Naive thymus-derived CD4-positive, alpha-beta T cell (primary cell): ENCODE results near the gene FAM13B. TPM values are rescaled to one million over a fixed set of nuclear protein-coding genes. Genes with fewer than 3 reads are reported as not detected.

Experiments used
- ATAC-seq: fragments of 150-1000 bp; cut with Tn5 transposase; 2 replicates; pipeline ENCODE4 v1.10.0; 2021; ENCODE audit warnings: mild to moderate bottlenecking, moderate library complexity
- CTCF ChIA-PET: fragments of 350-600 bp; sonication (Branson Sonifier 250); formaldehyde crosslinking; loops from one replicate; lab custom pipeline; 2021; ENCODE audit warnings: antibody characterized with exemption; lab: Charles Lee
- POLR2A ChIA-PET: fragments of 350-600 bp; sonication (Branson Sonifier 250); formaldehyde crosslinking; loops from one replicate; lab custom pipeline; 2021; ENCODE audit warnings: antibody characterized with exemption, inconsistent platforms; lab: Charles Lee
- DNase-seq, 9 donors: peaks; one replicate each; pipeline versions ENCODE4 v3.0.0 to v3.0.0-alpha.2; 2020 to 2022; ENCODE audit warnings: mixed read lengths in 1 of 9
- H3K27ac ChIP-seq: one replicate; pipeline ENCODE4 v1.7.0; 2013; ENCODE audit warnings: mild to moderate bottlenecking, low read depth, low read length, moderate library complexity
- H3K27me3 ChIP-seq, 2 donors: one replicate each; pipeline ENCODE4 v1.7.0; 2013; ENCODE audit warnings: low read length in 2 of 2, mild to moderate bottlenecking in 2 of 2, moderate library complexity in 2 of 2; ENCODE audit not compliant: control insufficient read depth in 2 of 2, insufficient read depth in 2 of 2
- H3K36me3 ChIP-seq, 3 experiments: 1 replicate in 2 of 3; 2 replicates in 1 of 3; pipeline ENCODE4 v1.7.0; 2013; ENCODE audit warnings: low read length in 3 of 3, mild to moderate bottlenecking in 3 of 3, moderate library complexity in 1 of 3; ENCODE audit not compliant: insufficient read depth in 3 of 3, control insufficient read depth in 2 of 3
- H3K4me1 ChIP-seq, 2 donors: one replicate each; pipeline ENCODE4 v1.7.0; 2013; ENCODE audit warnings: low read length in 2 of 2, mild to moderate bottlenecking in 2 of 2, moderate library complexity in 1 of 2; ENCODE audit not compliant: control insufficient read depth in 2 of 2, insufficient read depth in 2 of 2
- H3K4me3 ChIP-seq: 2 replicates; pipeline ENCODE4 v1.7.0; 2013; ENCODE audit warnings: mild to moderate bottlenecking, low read length
- H3K9me3 ChIP-seq, 3 experiments: 1 replicate in 2 of 3; 2 replicates in 1 of 3; pipeline ENCODE4 v1.7.0; 2013; ENCODE audit warnings: low read length in 3 of 3; ENCODE audit not compliant: control insufficient read depth in 2 of 3
- H3K27ac Mint-ChIP-seq, 9 donors: one replicate each; pipeline ENCODE4 v1.8.0; 2020 to 2022; ENCODE audit warnings: mixed read lengths in 9 of 9, mild to moderate bottlenecking in 8 of 9, moderate library complexity in 5 of 9, inconsistent platforms in 2 of 9
- H3K27me3 Mint-ChIP-seq, 5 donors: one replicate each; pipeline ENCODE4 v1.8.0; 2021 to 2022; ENCODE audit warnings: mixed read lengths in 5 of 5, mild to moderate bottlenecking in 1 of 5
- H3K36me3 Mint-ChIP-seq, 5 donors: one replicate each; pipeline ENCODE4 v1.8.0; 2020 to 2022; ENCODE audit warnings: mixed read lengths in 5 of 5, mild to moderate bottlenecking in 3 of 5, inconsistent platforms in 1 of 5
- H3K4me1 Mint-ChIP-seq, 7 donors: one replicate each; pipeline ENCODE4 v1.8.0; 2020 to 2022; ENCODE audit warnings: mixed read lengths in 7 of 7, mild to moderate bottlenecking in 3 of 7, inconsistent platforms in 1 of 7
- H3K4me3 Mint-ChIP-seq, 10 donors: one replicate each; pipeline ENCODE4 v1.8.0; 2020 to 2022; ENCODE audit warnings: mild to moderate bottlenecking in 10 of 10, mixed read lengths in 10 of 10, moderate library complexity in 6 of 10, inconsistent platforms in 2 of 10
- H3K9me3 Mint-ChIP-seq, 11 donors: one replicate each; pipeline ENCODE4 v1.8.0; 2020 to 2022; ENCODE audit warnings: mixed read lengths in 11 of 11, mild to moderate bottlenecking in 4 of 11, inconsistent platforms in 1 of 11, moderate library complexity in 1 of 11
- intact Hi-C, 2 donors: fragments of 100-400 bp; cut with micrococcal nuclease; formaldehyde crosslinking; loops; one replicate each; pipeline ENCODE4 v1.15.1; 2023
- polyA plus RNA-seq, 2 donors: library from polyadenylated mRNA; unstranded; fragments of 300-500 nt; fragmentation: Illumina TruSeq; gene quantifications; one replicate each; pipeline ENCODE4 v1.2.3, GENCODE V29; 2021
- total RNA-seq, 6 experiments: library from RNA in 5 of 6; stranded (reverse) in 5 of 6; gene quantifications; 1 replicate in 5 of 6; 2 replicates in 1 of 6; pipeline ENCODE4 v1.2.3 and lab custom pipeline; 2021 to 2026

The FAM13B gene
- total and polyA plus RNA-seq, 7 experiments from 2014 or later, result 17.6 to 58.8 (median 42.0) TPM

- Mint-ChIP-seq H3K4me3 (no peak overlapping the region), H3K9me3 (no peaks in the 10 kb centered on the region), H3K27ac (peak overlapping the region in 7 of 9 donors; percentile 14 to 75 (median 56)), H3K4me1 (peaks cover 0 to 9% (median 0%) of the 10 kb centered on the region in 7 donors), H3K36me3 (peaks cover 7 to 32% (median 17%) of the 10 kb centered on the region in 5 donors), H3K27me3 (no peaks in the 10 kb centered on the region)
- Histone ChIP-seq H3K4me1 (no peaks in the 10 kb centered on the region), H3K27ac (no peak overlapping the region), H3K27me3 (no peaks in the 10 kb centered on the region), H3K36me3 (peaks cover 5 to 28% (median 8%) of the 10 kb centered on the region in 3 experiments), H3K4me3 (no peak overlapping the region), H3K9me3 (no peaks in the 10 kb centered on the region)
- POLR2A ChIA-PET, result interaction anchor here (0.5 kb wide), 1 partner anchor 278 kb away, joined by 3 read pairs; the partner anchor contains the start of gene CDC23
- no peak for ATAC-seq
- intact Hi-C loops, result no loop called here
- CTCF ChIA-PET, result interaction anchor here (0.8 kb wide), 1 partner anchor 19 kb away, joined by 3 read pairs; no protein-coding TSS in a partner anchor
- DNase-seq, result no peak
Measured at GRCh38 chr5:137935694-137936093, 97.2 kb downstream of the FAM13B start.

GRCh38 chr5:137935190-137935589, 97.7 kb downstream of the FAM13B start:
- CTCF ChIA-PET, result no interaction called here
- H3K36me3 ChIP-seq, result peaks cover 5 to 23% (median 8%) of the 10 kb centered on the region in 3 experiments
- no peaks in the 10 kb centered on the region for H3K4me1 ChIP-seq
- no peaks in the 10 kb centered on the region for H3K9me3 ChIP-seq
- peaks cover 0 to 8% (median 0%) of the 10 kb centered on the region in 7 donors for H3K4me1 Mint-ChIP-seq
- H3K27me3 Mint-ChIP-seq, result no peaks in the 10 kb centered on the region
- H3K27ac Mint-ChIP-seq, result peak overlapping the region in 6 of 9 donors; percentile 44 to 75 (median 56)
- H3K4me3 ChIP-seq, result no peak overlapping the region
- intact Hi-C loops, result no loop called here
- no peak overlapping the region for H3K27ac ChIP-seq
- no peak overlapping the region for H3K4me3 Mint-ChIP-seq
- POLR2A ChIA-PET, result no interaction called here
- DNase-seq (no peak), ATAC-seq (peak; percentile 26)
- no peaks in the 10 kb centered on the region for H3K27me3 ChIP-seq
- H3K36me3 Mint-ChIP-seq, result peaks cover 7 to 27% (median 14%) of the 10 kb centered on the region in 5 donors
- H3K9me3 Mint-ChIP-seq, result no peaks in the 10 kb centered on the region

GRCh38 chr5:137933491-137933911, 99.4 kb downstream of the FAM13B start:
- H3K4me3 ChIP-seq, result no peak overlapping the region
- H3K36me3 Mint-ChIP-seq, result peaks cover 0 to 11% (median 3%) of the 10 kb centered on the region in 5 donors
- H3K4me3 Mint-ChIP-seq, result no peak overlapping the region
- peaks cover 0 to 6% (median 0%) of the 10 kb centered on the region in 3 experiments for H3K36me3 ChIP-seq
- H3K4me1 Mint-ChIP-seq, result no peaks in the 10 kb centered on the region
- no peak overlapping the region for H3K27ac ChIP-seq
- no peaks in the 10 kb centered on the region for H3K27me3 ChIP-seq
- ChIA-PET POLR2A (no interaction called here), CTCF (interaction anchor here (0.8 kb wide), 1 partner anchor 49 kb away, joined by 4 read pairs; no protein-coding TSS in a partner anchor)
- DNase-seq (no peak), ATAC-seq (no peak)
- no peaks in the 10 kb centered on the region for H3K27me3 Mint-ChIP-seq
- H3K9me3 ChIP-seq, result no peaks in the 10 kb centered on the region
- H3K27ac Mint-ChIP-seq, result peak overlapping the region in 1 of 9 donors; percentile 9
- intact Hi-C loops, result no loop called here
- no peaks in the 10 kb centered on the region for H3K9me3 Mint-ChIP-seq
- H3K4me1 ChIP-seq, result no peaks in the 10 kb centered on the region

- no peaks in the 10 kb centered on the region for H3K27me3 Mint-ChIP-seq
- Histone ChIP-seq H3K27ac (no peak overlapping the region), H3K36me3 (peaks cover 0 to 4% (median 0%) of the 10 kb centered on the region in 3 experiments), H3K9me3 (no peaks in the 10 kb centered on the region), H3K4me3 (no peak overlapping the region), H3K4me1 (no peaks in the 10 kb centered on the region), H3K27me3 (no peaks in the 10 kb centered on the region)
- no peaks in the 10 kb centered on the region for H3K9me3 Mint-ChIP-seq
- ChIA-PET CTCF (interaction anchor here (0.8 kb wide), 1 partner anchor 48 kb away, joined by 4 read pairs; no protein-coding TSS in a partner anchor), POLR2A (no interaction called here)
- H3K4me3 Mint-ChIP-seq, result no peak overlapping the region
- DNase-seq, result no peak
- no peak for ATAC-seq
- no peaks in the 10 kb centered on the region for H3K4me1 Mint-ChIP-seq
- H3K27ac Mint-ChIP-seq, result no peak overlapping the region
- peaks cover 0 to 11% (median 3%) of the 10 kb centered on the region in 5 donors for H3K36me3 Mint-ChIP-seq
- intact Hi-C loops, result no loop called here
Measured at GRCh38 chr5:137932800-137933199, 100.1 kb downstream of the FAM13B start.

GRCh38 chr5:137923856-137924255, 109.0 kb downstream of the FAM13B start:
- H3K9me3 ChIP-seq, result no peaks in the 10 kb centered on the region
- intact Hi-C loops, result no loop called here
- ATAC-seq (no peak), DNase-seq (no peak)
- POLR2A ChIA-PET, result no interaction called here
- CTCF ChIA-PET, result no interaction called here
- no peak overlapping the region for H3K27ac ChIP-seq
- no peak overlapping the region for H3K4me3 Mint-ChIP-seq
- peaks cover 0 to 4% (median 0%) of the 10 kb centered on the region in 7 donors for H3K4me1 Mint-ChIP-seq
- no peak overlapping the region for H3K27ac Mint-ChIP-seq
- no peaks in the 10 kb centered on the region for H3K27me3 Mint-ChIP-seq
- no peak overlapping the region for H3K4me3 ChIP-seq
- H3K9me3 Mint-ChIP-seq, result no peaks in the 10 kb centered on the region
- no peaks in the 10 kb centered on the region for H3K36me3 ChIP-seq
- H3K36me3 Mint-ChIP-seq, result peaks cover 0 to 13% (median 2%) of the 10 kb centered on the region in 5 donors
- H3K27me3 ChIP-seq, result no peaks in the 10 kb centered on the region
- no peaks in the 10 kb centered on the region for H3K4me1 ChIP-seq

GRCh38 chr5:137921931-137922330, 110.9 kb downstream of the FAM13B start:
- peaks cover 0 to 8% (median 5%) of the 10 kb centered on the region in 11 donors for H3K9me3 Mint-ChIP-seq
- no peaks in the 10 kb centered on the region for H3K4me1 ChIP-seq
- H3K27me3 ChIP-seq, result no peaks in the 10 kb centered on the region
- POLR2A ChIA-PET, result no interaction called here
- no peak overlapping the region for H3K27ac Mint-ChIP-seq
- H3K36me3 Mint-ChIP-seq, result peaks cover 0 to 8% (median 3%) of the 10 kb centered on the region in 5 donors
- no peak overlapping the region for H3K4me3 ChIP-seq
- no peaks in the 10 kb centered on the region for H3K9me3 ChIP-seq
- CTCF ChIA-PET, result no interaction called here
- H3K36me3 ChIP-seq, result no peaks in the 10 kb centered on the region
- peaks cover 0 to 4% (median 0%) of the 10 kb centered on the region in 7 donors for H3K4me1 Mint-ChIP-seq
- no peak for DNase-seq
- intact Hi-C loops, result no loop called here
- no peak for ATAC-seq
- H3K27ac ChIP-seq, result no peak overlapping the region
- no peak overlapping the region for H3K4me3 Mint-ChIP-seq
- H3K27me3 Mint-ChIP-seq, result peaks cover 0 to 8% (median 0%) of the 10 kb centered on the region in 5 donors

- POLR2A ChIA-PET, result no interaction called here
- Mint-ChIP-seq H3K4me1 (no peaks in the 10 kb centered on the region), H3K9me3 (peaks cover 0 to 33% (median 19%) of the 10 kb centered on the region in 11 donors), H3K27me3 (peaks cover 0 to 17% (median 0%) of the 10 kb centered on the region in 5 donors), H3K4me3 (peak overlapping the region in 1 of 10 donors; percentile 0), H3K27ac (no peak overlapping the region), H3K36me3 (peaks cover 0 to 6% (median 4%) of the 10 kb centered on the region in 5 donors)
- CTCF ChIA-PET, result no interaction called here
- Histone ChIP-seq H3K27me3 (no peaks in the 10 kb centered on the region), H3K36me3 (no peaks in the 10 kb centered on the region), H3K4me3 (no peak overlapping the region), H3K4me1 (no peaks in the 10 kb centered on the region), H3K27ac (no peak overlapping the region), H3K9me3 (peaks cover 0 to 8% (median 0%) of the 10 kb centered on the region in 3 experiments)
- DNase-seq, result no peak
- ATAC-seq, result no peak
- intact Hi-C loops, result no loop called here
Measured at GRCh38 chr5:137916923-137917322, 116.0 kb downstream of the FAM13B start.
